Activated CD4-positive, alpha-beta T cell treated with anti-CD3 and anti-CD28 coated beads, Interleukin-2, Interleukin-4, amounts not matched to agents 100 ng/mL and 50 ng/mL, durations not matched to agents 16 hours and 8 hours (primary cell): ENCODE results near the gene LYPLAL1.

Experiments
- DNase-seq: peaks from one replicate; pipeline ENCODE4 v3.0.0-alpha.2; 2020; ENCODE audit warnings: low spot score

Gene LYPLAL1

GRCh38 chr1:219173758-219174459 lies at the start of gene LYPLAL1:
Gene LYPLAL1 (plus strand): TSS chr1:219173878. CDS start chr1:219173891, 13 bp downstream.
- peak; percentile 89 for DNase-seq

GRCh38 chr1:219124163-219124562 lies 49.5 kb upstream of the LYPLAL1 start:
- DNase-seq, result no peak

GRCh38 chr1:219125342-219125741 lies 48.3 kb upstream of the LYPLAL1 start:
- no peak for DNase-seq

- no peak for DNase-seq
These were observed 47.3 kb upstream of the LYPLAL1 start for GRCh38 chr1:219126377-219126776.

- no peak for DNase-seq
These were observed 44.7 kb upstream of the LYPLAL1 start for GRCh38 chr1:219128957-219129356.

GRCh38 chr1:219130366-219130935 lies 43.2 kb upstream of the LYPLAL1 start:
- no peak for DNase-seq

- DNase-seq, result no peak
These were observed 40.7 kb upstream of the LYPLAL1 start for GRCh38 chr1:219132939-219133338.

GRCh38 chr1:219138747-219139146 lies 34.9 kb upstream of the LYPLAL1 start:
- no peak for DNase-seq

GRCh38 chr1:219140303-219140877 lies 33.3 kb upstream of the LYPLAL1 start:
- no peak for DNase-seq

GRCh38 chr1:219143735-219144134 lies 29.9 kb upstream of the LYPLAL1 start:
- no peak for DNase-seq

GRCh38 chr1:219144658-219145315 lies 28.9 kb upstream of the LYPLAL1 start:
- DNase-seq, result no peak

GRCh38 chr1:219147571-219148019 lies 26.1 kb upstream of the LYPLAL1 start:
- DNase-seq, result no peak

- DNase-seq, result no peak
These were observed 24.6 kb upstream of the LYPLAL1 start for GRCh38 chr1:219149009-219149577.

GRCh38 chr1:219149953-219150352 lies 23.7 kb upstream of the LYPLAL1 start:
- DNase-seq, result no peak

GRCh38 chr1:219150913-219151312 lies 22.8 kb upstream of the LYPLAL1 start:
- no peak for DNase-seq

GRCh38 chr1:219151467-219151866 lies 22.2 kb upstream of the LYPLAL1 start:
- DNase-seq, result no peak

GRCh38 chr1:219152751-219153150 lies 20.9 kb upstream of the LYPLAL1 start:
- no peak for DNase-seq

- no peak for DNase-seq
These were observed 20.0 kb upstream of the LYPLAL1 start for GRCh38 chr1:219153723-219154122.

GRCh38 chr1:219155135-219155534 lies 18.5 kb upstream of the LYPLAL1 start:
- DNase-seq, result no peak

- no peak for DNase-seq
These were observed 13.6 kb upstream of the LYPLAL1 start for GRCh38 chr1:219159946-219160645.

GRCh38 chr1:219160967-219161366 lies 12.7 kb upstream of the LYPLAL1 start:
- no peak for DNase-seq

GRCh38 chr1:219161371-219161770 lies 12.3 kb upstream of the LYPLAL1 start:
- DNase-seq, result no peak
